Neural progenitor cell (in vitro differentiated cells): Measurements from ENCODE around the gene SDC4. TPM values are rescaled to one million over a fixed set of nuclear protein-coding genes. Genes with fewer than 3 reads are reported as not detected.
A peak's percentile ranks its signal among the peaks of the same experiment; 100 is the strongest.

Experiments
- DNase-seq: peaks from one replicate; pipeline ENCODE4 v3.0.0-alpha.2; 2016; ENCODE audit warnings: low spot score
- H2AFZ ChIP-seq: fragments of 200-600 bp; sonication (generic); replicated peaks from 2 replicates; pipeline ENCODE4 v1.6.1; 2016; ENCODE audit warnings: antibody characterized with exemption
- H3F3A ChIP-seq: fragments of 200-600 bp; sonication (generic); 2 replicates; pipeline ENCODE4 v1.6.1; 2016; ENCODE audit warnings: antibody characterized with exemption, low read depth
- H3K27ac ChIP-seq: fragments of 200-600 bp; sonication (generic); 2 replicates; pipeline ENCODE4 v1.5.1; 2016; ENCODE audit warnings: mild to moderate bottlenecking
- H3K27me3 ChIP-seq: fragments of 200-600 bp; sonication (generic); 2 replicates; pipeline ENCODE4 v1.6.1; 2016; ENCODE audit warnings: mild to moderate bottlenecking, moderate library complexity
- H3K36me3 ChIP-seq: fragments of 200-600 bp; sonication (generic); 2 replicates; pipeline ENCODE4 v1.5.1; 2016
- H3K4me1 ChIP-seq: fragments of 200-600 bp; sonication (generic); 2 replicates; pipeline ENCODE4 v1.6.1; 2016; ENCODE audit warnings: mixed run types
- H3K4me2 ChIP-seq: fragments of 200-600 bp; sonication (generic); 2 replicates; pipeline ENCODE4 v1.6.1; 2016
- H3K4me3 ChIP-seq: fragments of 200-600 bp; sonication (generic); 2 replicates; pipeline ENCODE4 v1.5.1; 2016
- H3K79me2 ChIP-seq: fragments of 200-600 bp; sonication (generic); 2 replicates; pipeline ENCODE4 v1.6.1; 2016; ENCODE audit warnings: low read depth
- H3K9ac ChIP-seq: fragments of 200-600 bp; sonication (generic); 2 replicates; pipeline ENCODE4 v1.6.1; 2016
- H3K9me3 ChIP-seq: fragments of 200-600 bp; sonication (generic); 2 replicates; pipeline ENCODE4 v1.5.1; 2016; ENCODE audit warnings: low read depth
- H4K20me1 ChIP-seq: fragments of 200-600 bp; sonication (generic); 2 replicates; pipeline ENCODE4 v1.6.1; 2016; ENCODE audit warnings: low read depth
- H3K27ac Mint-ChIP-seq: 3 replicates; pipeline ENCODE4 v1.8.0; 2021; ENCODE audit warnings: mixed read lengths
- H3K27me3 Mint-ChIP-seq: 2 replicates; pipeline ENCODE4 v1.8.0; 2022; ENCODE audit warnings: low read depth, mild to moderate bottlenecking, inconsistent platforms, moderate library complexity, mixed read lengths; ENCODE audit not compliant: insufficient read depth
- H3K36me3 Mint-ChIP-seq: 3 replicates; pipeline ENCODE4 v1.8.0; 2021; ENCODE audit warnings: mixed read lengths
- H3K4me1 Mint-ChIP-seq: 3 replicates; pipeline ENCODE4 v1.8.0; 2021; ENCODE audit warnings: mixed read lengths
- H3K4me3 Mint-ChIP-seq: 3 replicates; pipeline ENCODE4 v1.8.0; 2021; ENCODE audit warnings: mild to moderate bottlenecking, moderate library complexity, mixed read lengths
- H3K9me3 Mint-ChIP-seq: 3 replicates; pipeline ENCODE4 v1.8.0; 2020; ENCODE audit warnings: mixed read lengths
- CTCF ChIP-seq: fragments of 200-600 bp; sonication (generic); IDR thresholded peaks from 2 replicates; pipeline ENCODE4 v1.5.1; 2017; ENCODE audit warnings: antibody characterized with exemption, mild to moderate bottlenecking
- EZH2 ChIP-seq: fragments of 200-600 bp; sonication (generic); IDR thresholded peaks from 2 replicates; pipeline ENCODE4 v1.6.1; 2017; ENCODE audit warnings: antibody characterized with exemption, mild to moderate bottlenecking, moderate library complexity
- EZH2phosphoT487 ChIP-seq: fragments of 200-600 bp; sonication (generic); IDR thresholded peaks from 2 replicates; pipeline ENCODE4 v1.6.1; 2017; ENCODE audit warnings: antibody characterized with exemption
- total RNA-seq: library from RNA; depleted of rRNA; stranded (reverse); fragments of >200 nt; gene quantifications from 2 replicates; pipeline ENCODE4 v1.2.3, GENCODE V29; 2015; ENCODE audit warnings: low replicate concordance

SDC4 gene
- total RNA-seq, 1 donor from 2014 or later: 19.3 TPM

- Mint-ChIP-seq H3K27ac (no peak overlapping the region), H3K36me3 (no peaks in the 10 kb centered on the region), H3K9me3 (no peaks in the 10 kb centered on the region), H3K4me1 (peaks cover 26% of the 10 kb centered on the region), H3K27me3 (peaks cover 3% of the 10 kb centered on the region), H3K4me3 (no peak overlapping the region)
- H3K27me3 ChIP-seq: peaks cover 17% of the 10 kb centered on the region
- H3K9ac ChIP-seq: no peak overlapping the region
- no peak overlapping the region for H3K27ac ChIP-seq
- no peak overlapping the region for H2AFZ ChIP-seq
- H3K36me3 ChIP-seq: no peaks in the 10 kb centered on the region
- H3F3A ChIP-seq: peaks cover 3% of the 10 kb centered on the region
- H3K4me2 ChIP-seq: no peak overlapping the region
- TF ChIP-seq EZH2phosphoT487 (no peak), CTCF (no peak), EZH2 (no peak)
- peaks cover 6% of the 10 kb centered on the region for H4K20me1 ChIP-seq
- no peaks in the 10 kb centered on the region for H3K79me2 ChIP-seq
- no peak overlapping the region for H3K4me3 ChIP-seq
- no peak for DNase-seq
- H3K4me1 ChIP-seq: peaks cover 20% of the 10 kb centered on the region
- no peaks in the 10 kb centered on the region for H3K9me3 ChIP-seq
Observed at GRCh38 chr20:45374966-45375365, 26.7 kb upstream of the SDC4 start.

- no peak overlapping the region for H3K27ac ChIP-seq
- no peak for TF ChIP-seq CTCF
- H3K36me3 Mint-ChIP-seq: no peaks in the 10 kb centered on the region
- DNase-seq: no peak
- no peaks in the 10 kb centered on the region for H3K9me3 ChIP-seq
- H2AFZ ChIP-seq: no peak overlapping the region
- peak overlapping the region; percentile 16 for H3K4me3 Mint-ChIP-seq
- peaks cover 3% of the 10 kb centered on the region for H3F3A ChIP-seq
- H3K27ac Mint-ChIP-seq: no peak overlapping the region
- peaks cover 26% of the 10 kb centered on the region for H3K4me1 Mint-ChIP-seq
- no peaks in the 10 kb centered on the region for H3K79me2 ChIP-seq
- H4K20me1 ChIP-seq: peaks cover 6% of the 10 kb centered on the region
- peaks cover 17% of the 10 kb centered on the region for H3K27me3 ChIP-seq
- H3K4me1 ChIP-seq: peaks cover 20% of the 10 kb centered on the region
- H3K9me3 Mint-ChIP-seq: no peaks in the 10 kb centered on the region
- H3K36me3 ChIP-seq: no peaks in the 10 kb centered on the region
- H3K9ac ChIP-seq: no peak overlapping the region
- peak overlapping the region; percentile 75 for H3K4me2 ChIP-seq
- H3K4me3 ChIP-seq: peak overlapping the region; percentile 50
- H3K27me3 Mint-ChIP-seq: peaks cover 3% of the 10 kb centered on the region
Observed at GRCh38 chr20:45374101-45374467, 25.9 kb upstream of the SDC4 start.

- Histone ChIP-seq H3K4me2 (peak overlapping the region; percentile 75), H3K36me3 (no peaks in the 10 kb centered on the region), H3K27me3 (peaks cover 17% of the 10 kb centered on the region), H3K9me3 (no peaks in the 10 kb centered on the region), H3K9ac (no peak overlapping the region), H3F3A (peaks cover 3% of the 10 kb centered on the region), H3K27ac (no peak overlapping the region), H4K20me1 (peaks cover 6% of the 10 kb centered on the region), H2AFZ (peak overlapping the region; percentile 84), H3K4me3 (peak overlapping the region; percentile 50), H3K79me2 (no peaks in the 10 kb centered on the region), H3K4me1 (peaks cover 15% of the 10 kb centered on the region)
- Mint-ChIP-seq H3K4me1 (peaks cover 22% of the 10 kb centered on the region), H3K9me3 (no peaks in the 10 kb centered on the region), H3K27ac (no peak overlapping the region), H3K4me3 (no peak overlapping the region), H3K36me3 (peaks cover 2% of the 10 kb centered on the region), H3K27me3 (peaks cover 3% of the 10 kb centered on the region)
- TF ChIP-seq EZH2 (no peak), EZH2phosphoT487 (no peak), CTCF (peak; percentile 92)
- DNase-seq: peak; percentile 90
Observed at GRCh38 chr20:45373353-45374100, 25.3 kb upstream of the SDC4 start.
